Spleen (tissue), 11 donors: ENCODE results near the gene PIGR. TPM values are rescaled to one million over a fixed set of nuclear protein-coding genes. Genes with fewer than 3 reads are reported as not detected.
A peak's percentile ranks its signal among the peaks of the same experiment; 100 is the strongest.

Source experiments
- DNase-seq: peaks from one replicate; pipeline ENCODE4 v3.0.0-alpha.2; 2020
- H3K27ac ChIP-seq, 8 donors: fragments of 200-600 bp; sonication (generic) in 7 of 8; 1 replicate in 4 of 8; 2 replicates in 4 of 8; pipeline versions ENCODE4 v1.5.0 to v1.8.0; 2016 to 2021; ENCODE audit warnings: inconsistent platforms in 4 of 8, mild to moderate bottlenecking in 4 of 8, moderate library complexity in 1 of 8
- H3K27me3 ChIP-seq, 7 donors: fragments of 200-600 bp; sonication (generic) in 6 of 7; replicated peaks in 1 of 7; 1 replicate in 4 of 7; 2 replicates in 3 of 7; pipeline versions ENCODE4 v1.5.0 to v1.8.0; 2016 to 2021; ENCODE audit warnings: inconsistent platforms in 3 of 7, mild to moderate bottlenecking in 1 of 7
- H3K36me3 ChIP-seq, 6 donors: fragments of 200-600 bp; sonication (generic) in 5 of 6; 1 replicate in 4 of 6; 2 replicates in 2 of 6; pipeline versions ENCODE4 v1.5.0 to v1.8.0; 2016 to 2021; ENCODE audit warnings: inconsistent platforms in 2 of 6
- H3K4me1 ChIP-seq, 6 donors: fragments of 200-600 bp; sonication (generic) in 5 of 6; 1 replicate in 3 of 6; 2 replicates in 3 of 6; pipeline versions ENCODE4 v1.5.0 to v1.8.0; 2016 to 2021; ENCODE audit warnings: inconsistent platforms in 3 of 6
- H3K4me3 ChIP-seq, 8 donors: fragments of 200-600 bp; sonication (generic) in 7 of 8; 1 replicate in 4 of 8; 2 replicates in 4 of 8; pipeline versions ENCODE4 v1.5.0 to v1.8.0; 2016 to 2021; ENCODE audit warnings: inconsistent platforms in 4 of 8, mild to moderate bottlenecking in 4 of 8, moderate library complexity in 2 of 8
- H3K9me3 ChIP-seq, 8 donors: fragments of 200-600 bp; sonication (generic) in 7 of 8; 1 replicate in 4 of 8; 2 replicates in 4 of 8; pipeline versions ENCODE4 v1.5.0 to v1.8.0; 2016 to 2021; ENCODE audit warnings: inconsistent platforms in 4 of 8
- POLR2A ChIP-seq, 3 donors: fragments of 450-650 bp; IDR thresholded peaks; one replicate each; pipeline ENCODE4 v1.5.1; 2017; ENCODE audit warnings: antibody characterized with exemption in 3 of 3, mild to moderate bottlenecking in 1 of 3
- POLR2AphosphoS5 ChIP-seq, 3 donors: sonication (generic); formaldehyde crosslinking; IDR thresholded peaks; one replicate each; pipeline ENCODE4 v1.5.1; 2017; ENCODE audit warnings: antibody characterized with exemption in 3 of 3
- WGBS, 5 donors: extraction: QIAGEN DNeasy Blood & Tissue Kit in 3 of 5; methylation state at CpG; one replicate each; pipeline versions ENCODE4 v1.1.5 to v1.1.7; 2013 to 2018; 5-methylcytosine and 5-hydroxymethylcytosine counted together
- intact Hi-C: fragments of 100-400 bp; cut with DNase I; formaldehyde crosslinking; loops from one replicate; pipeline ENCODE4 v1.15.0; 2023; ENCODE audit warnings: low total_unique reads
- polyA plus RNA-seq, 3 donors: library from polyadenylated mRNA; stranded (reverse); fragments of 200-250 nt; gene quantifications; one replicate each; pipeline ENCODE4 v1.2.1, GENCODE V29; 2013
- total RNA-seq, 7 donors: library from RNA; depleted of rRNA in 3 of 7; stranded (reverse); fragments of >200 nt in 3 of 7; fragmentation: NEBNext Ultra II Directional in 4 of 7; extraction: Animal tissue kit (Norgen Biotek cat#: 25700) in 4 of 7; gene quantifications; one replicate each; pipeline versions ENCODE4 v1.1.0 to v1.2.1, GENCODE V29; 2016 to 2021
- TF ChIP-seq, protein P1 (sequence below), 11 experiments: fragments of 200-600 bp in 7 of 11; fragments of 450-650 bp in 4 of 11; sonication (generic) in 4 of 11; IDR thresholded peaks in 8 of 11; conservative IDR thresholded peaks in 3 of 11; 1 replicate in 7 of 11; 2 replicates in 4 of 11; pipeline versions ENCODE4 v1.4.0 to v1.8.0; 2016 to 2021; ENCODE audit warnings: antibody characterized with exemption in 11 of 11, inconsistent platforms in 4 of 11, mild to moderate bottlenecking in 1 of 11
- donor health status: healthy with polysubstance abuse.
- donor health status: DM: no; HTN: no; CAD: no; lungs with moderate emphysema.
- donor health status: DM: no; HTN: no; CAD: no.
- donor health status: Bipolar disorder and iron deficiency.
- donor health status: healthy.
- donor health status: DM: no; HTN: no; CAD: no.
- donor health status: DM: yes; HTN: yes; CAD: no.

PIGR gene
- total and polyA plus RNA-seq, 10 donors = 0.13 to 1.7 (median 0.89) TPM

- Histone ChIP-seq H3K27me3 (no peaks in the 10 kb centered on the region), H3K4me1 (peaks cover 0 to 7% (median 0%) of the 10 kb centered on the region in 6 donors), H3K9me3 (no peaks in the 10 kb centered on the region), H3K36me3 (no peaks in the 10 kb centered on the region), H3K4me3 (no peak overlapping the region), H3K27ac (no peak overlapping the region)
- intact Hi-C loops = no loop called here
- 93 to 97% (median 95%) methylated on average over 13 of the region's 13 CpGs for WGBS, 5 donors
- no peak for DNase-seq
- no peak for TF ChIP-seq POLR2A (IDR thresholded peaks at IDR 0.05)
- TF ChIP-seq, protein P1, sequence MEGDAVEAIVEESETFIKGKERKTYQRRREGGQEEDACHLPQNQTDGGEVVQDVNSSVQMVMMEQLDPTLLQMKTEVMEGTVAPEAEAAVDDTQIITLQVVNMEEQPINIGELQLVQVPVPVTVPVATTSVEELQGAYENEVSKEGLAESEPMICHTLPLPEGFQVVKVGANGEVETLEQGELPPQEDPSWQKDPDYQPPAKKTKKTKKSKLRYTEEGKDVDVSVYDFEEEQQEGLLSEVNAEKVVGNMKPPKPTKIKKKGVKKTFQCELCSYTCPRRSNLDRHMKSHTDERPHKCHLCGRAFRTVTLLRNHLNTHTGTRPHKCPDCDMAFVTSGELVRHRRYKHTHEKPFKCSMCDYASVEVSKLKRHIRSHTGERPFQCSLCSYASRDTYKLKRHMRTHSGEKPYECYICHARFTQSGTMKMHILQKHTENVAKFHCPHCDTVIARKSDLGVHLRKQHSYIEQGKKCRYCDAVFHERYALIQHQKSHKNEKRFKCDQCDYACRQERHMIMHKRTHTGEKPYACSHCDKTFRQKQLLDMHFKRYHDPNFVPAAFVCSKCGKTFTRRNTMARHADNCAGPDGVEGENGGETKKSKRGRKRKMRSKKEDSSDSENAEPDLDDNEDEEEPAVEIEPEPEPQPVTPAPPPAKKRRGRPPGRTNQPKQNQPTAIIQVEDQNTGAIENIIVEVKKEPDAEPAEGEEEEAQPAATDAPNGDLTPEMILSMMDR (IDR thresholded peaks at IDR 0.05 in 8 of 11, conservative IDR thresholded peaks at IDR 0.05 in 3 of 11) = no peak
- TF ChIP-seq POLR2AphosphoS5 (IDR thresholded peaks at IDR 0.05) = no peak
Measured at GRCh38 chr1:206939131-206939530, 7.1 kb downstream of the PIGR start.

DNA sequence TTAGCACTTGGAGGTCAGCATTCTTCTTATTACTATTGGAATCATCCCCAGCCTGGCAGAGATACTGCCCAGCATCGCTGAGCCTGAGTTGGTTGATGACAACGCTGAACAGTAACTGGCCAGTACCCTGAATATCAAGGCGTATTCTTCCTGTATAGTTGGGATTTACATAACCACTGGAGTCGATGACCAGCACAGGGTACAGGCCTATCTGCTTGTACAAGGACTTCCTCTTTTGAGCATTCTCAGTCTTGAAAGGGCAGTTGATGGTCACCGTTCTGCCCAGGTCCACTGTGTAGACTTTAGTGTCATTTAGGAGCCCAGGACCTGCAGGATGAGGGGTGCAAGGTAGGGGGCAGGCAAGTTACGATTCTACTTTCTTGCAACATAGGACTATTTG is 8.8 kb downstream of the PIGR start:
- TF ChIP-seq POLR2AphosphoS5 (IDR thresholded peaks at IDR 0.05) (no peak), POLR2A (IDR thresholded peaks at IDR 0.05) (no peak)
- TF ChIP-seq, protein P1 (IDR thresholded peaks at IDR 0.05 in 8 of 11, conservative IDR thresholded peaks at IDR 0.05 in 3 of 11) = no peak
- intact Hi-C loops = no loop called here
- no peak overlapping the region for H3K27ac ChIP-seq
- no peaks in the 10 kb centered on the region for H3K36me3 ChIP-seq
- H3K4me3 ChIP-seq = no peak overlapping the region
- H3K27me3 ChIP-seq = no peaks in the 10 kb centered on the region
- 84 to 92% (median 87%) methylated on average over 6 of the region's 6 CpGs for WGBS, 5 donors
- no peak for DNase-seq
- H3K9me3 ChIP-seq = no peaks in the 10 kb centered on the region
- peaks cover 4 to 20% (median 10%) of the 10 kb centered on the region in 6 donors for H3K4me1 ChIP-seq

GRCh38 chr1:206935491-206936067 is 10.7 kb downstream of the PIGR start:
- H3K4me3 ChIP-seq = no peak overlapping the region
- intact Hi-C loops = no loop called here
- no peak overlapping the region for H3K27ac ChIP-seq
- no peaks in the 10 kb centered on the region for H3K9me3 ChIP-seq
- 54 to 74% (median 67%) methylated on average over 12 to 19 of the region's 19 CpGs for WGBS, 5 donors
- H3K27me3 ChIP-seq = no peaks in the 10 kb centered on the region
- no peaks in the 10 kb centered on the region for H3K36me3 ChIP-seq
- H3K4me1 ChIP-seq = peaks cover 10 to 39% (median 27%) of the 10 kb centered on the region in 6 donors
- no peak for DNase-seq
- TF ChIP-seq POLR2AphosphoS5 (IDR thresholded peaks at IDR 0.05) (peak in 1 of 3 donors; percentile 38), POLR2A (IDR thresholded peaks at IDR 0.05) (no peak)
- TF ChIP-seq, protein P1 (IDR thresholded peaks at IDR 0.05 in 8 of 11, conservative IDR thresholded peaks at IDR 0.05 in 3 of 11) = peak in 10 of 11 experiments; percentile 40 to 79 (median 61)

DNA sequence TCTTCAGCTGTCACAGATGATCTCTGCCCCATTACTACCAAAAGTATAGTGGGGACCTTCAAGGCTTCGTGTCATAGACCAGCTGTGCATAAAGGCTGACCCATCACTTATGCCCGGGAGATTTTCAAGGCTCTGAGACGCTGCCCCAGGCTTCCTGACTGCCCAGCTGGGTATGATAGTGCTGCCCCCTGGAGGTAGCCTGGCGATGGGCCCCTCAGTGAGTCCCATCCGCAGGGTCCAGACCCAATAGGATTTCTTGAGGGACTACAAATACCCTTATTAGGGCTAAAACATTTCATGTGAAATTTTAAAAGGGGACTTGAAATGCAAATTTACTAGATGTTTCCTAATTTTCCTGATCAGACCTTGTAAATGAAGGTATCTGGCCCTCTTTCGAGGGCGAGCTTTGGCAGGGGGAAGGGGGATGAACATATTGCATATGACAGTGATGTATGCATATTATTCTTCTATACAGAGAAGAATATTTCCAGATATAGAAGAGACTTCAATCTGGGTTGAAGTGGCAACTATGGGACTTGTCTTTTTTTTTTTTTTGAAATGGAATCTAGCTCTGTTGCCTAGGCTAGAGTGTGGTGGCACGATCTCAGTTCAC is 12.8 kb downstream of the PIGR start:
- DNase-seq = peak; percentile 92
- WGBS, 5 donors = 49 to 56% (median 54%) methylated on average over 8 of the region's 8 CpGs

More for the DNA sequence above, 12.8 kb downstream of the PIGR start:
- H3K36me3 ChIP-seq = no peaks in the 10 kb centered on the region
- no peaks in the 10 kb centered on the region for H3K9me3 ChIP-seq
- H3K4me3 ChIP-seq = no peak overlapping the region
- no peaks in the 10 kb centered on the region for H3K27me3 ChIP-seq
- peak overlapping the region in 3 of 8 donors; percentile 89 to 97 (median 95) for H3K27ac ChIP-seq
- TF ChIP-seq, protein P1 (IDR thresholded peaks at IDR 0.05 in 8 of 11, conservative IDR thresholded peaks at IDR 0.05 in 3 of 11) = peak; percentile 49 to 90 (median 74)
- peak in 2 of 3 donors; percentile 37 to 65 for TF ChIP-seq POLR2AphosphoS5 (IDR thresholded peaks at IDR 0.05)
- TF ChIP-seq POLR2A (IDR thresholded peaks at IDR 0.05) = no peak
- peaks cover 13 to 60% (median 41%) of the 10 kb centered on the region in 6 donors for H3K4me1 ChIP-seq
- intact Hi-C loops = no loop called here
